Common myeloid progenitor, CD34-positive (primary cell): Measurements from ENCODE around the gene MRPL1.

Experiments
- CTCF ChIA-PET: fragments of 350-600 bp; sonication (Branson Sonifier 250); formaldehyde crosslinking; loops from one replicate; lab custom pipeline; 2021; ENCODE audit warnings: antibody characterized with exemption; lab: Charles Lee
- POLR2A ChIA-PET: fragments of 350-600 bp; sonication (Branson Sonifier 250); formaldehyde crosslinking; loops from one replicate; lab custom pipeline; 2021; ENCODE audit warnings: antibody characterized with exemption; lab: Charles Lee
- DNase-seq, 3 donors: peaks; one replicate each; pipeline versions ENCODE4 v3.0.0 to v3.0.0-alpha.2; 2013
- H3K27ac ChIP-seq, 2 experiments: 1 replicate in 1 of 2; 2 replicates in 1 of 2; pipeline ENCODE4 v1.7.0; 2013; ENCODE audit warnings: inconsistent platforms in 2 of 2, low read length in 2 of 2, mild to moderate bottlenecking in 2 of 2, low read depth in 1 of 2, moderate library complexity in 1 of 2; ENCODE audit not compliant: severe bottlenecking in 2 of 2, insufficient read depth in 1 of 2, poor library complexity in 1 of 2
- H3K27me3 ChIP-seq, 5 experiments: replicated peaks in 2 of 5; 1 replicate in 3 of 5; 2 replicates in 2 of 5; pipeline versions ENCODE4 v1.6.1 to v1.7.0; 2013; ENCODE audit warnings: low read length in 4 of 5, mild to moderate bottlenecking in 2 of 5, moderate library complexity in 2 of 5, inconsistent platforms in 1 of 5; ENCODE audit not compliant: insufficient read depth in 5 of 5, control insufficient read depth in 4 of 5
- H3K36me3 ChIP-seq, 4 experiments: 1 replicate in 2 of 4; 2 replicates in 2 of 4; pipeline versions ENCODE4 v1.6.1 to v1.7.0; 2013; ENCODE audit warnings: low read length in 3 of 4, control low read depth in 1 of 4, mild to moderate bottlenecking in 1 of 4; ENCODE audit not compliant: control insufficient read depth in 4 of 4, insufficient read depth in 4 of 4
- H3K4me1 ChIP-seq, 4 experiments: 1 replicate in 3 of 4; 2 replicates in 1 of 4; pipeline versions ENCODE4 v1.6.1 to v1.7.1; 2013; ENCODE audit warnings: low read length in 3 of 4, mild to moderate bottlenecking in 3 of 4, control low read depth in 1 of 4, inconsistent platforms in 1 of 4, moderate library complexity in 1 of 4; ENCODE audit not compliant: control insufficient read depth in 4 of 4, insufficient read depth in 4 of 4; ENCODE audit errors: control extremely low read depth in 1 of 4
- H3K4me3 ChIP-seq, 7 experiments: 1 replicate in 4 of 7; 2 replicates in 3 of 7; pipeline versions ENCODE4 v1.5.1 to v1.7.0; 2013; ENCODE audit warnings: mild to moderate bottlenecking in 7 of 7, low read length in 6 of 7, moderate library complexity in 6 of 7, inconsistent platforms in 2 of 7, low read depth in 2 of 7, control low read depth in 1 of 7; ENCODE audit not compliant: insufficient read depth in 4 of 7, control insufficient read depth in 1 of 7; ENCODE audit errors: extremely low read depth in 1 of 7
- H3K9me3 ChIP-seq, 5 experiments: 1 replicate in 4 of 5; 2 replicates in 1 of 5; pipeline versions ENCODE4 v1.6.1 to v1.7.1; 2013; ENCODE audit warnings: low read length in 4 of 5, mild to moderate bottlenecking in 2 of 5, inconsistent platforms in 1 of 5, low read depth in 1 of 5, moderate library complexity in 1 of 5; ENCODE audit not compliant: control insufficient read depth in 4 of 5, insufficient read depth in 2 of 5; ENCODE audit errors: control extremely low read depth in 1 of 5
- WGBS: methylation state at CpG from one replicate; pipeline ENCODE4 v1.1.5; 2013; ENCODE audit not compliant: insufficient coverage; 5-methylcytosine and 5-hydroxymethylcytosine counted together

The MRPL1 gene

GRCh38 chr4:77905651-77906263, 43.1 kb downstream of the MRPL1 start:
- H3K36me3 ChIP-seq, result peaks cover 10 to 36% (median 16%) of the 10 kb centered on the region in 4 experiments
- H3K9me3 ChIP-seq, result no peaks in the 10 kb centered on the region
- H3K27ac ChIP-seq, result no peak overlapping the region
- ChIA-PET POLR2A (no interaction called here), CTCF (no interaction called here)
- DNase-seq, result no peak
- H3K27me3 ChIP-seq, result no peaks in the 10 kb centered on the region
- H3K4me3 ChIP-seq, result no peak overlapping the region
- H3K4me1 ChIP-seq, result no peaks in the 10 kb centered on the region

- Histone ChIP-seq H3K9me3 (peaks cover 0 to 9% (median 0%) of the 10 kb centered on the region in 5 experiments), H3K27me3 (no peaks in the 10 kb centered on the region), H3K36me3 (peaks cover 11 to 43% (median 26%) of the 10 kb centered on the region in 4 experiments), H3K4me1 (no peaks in the 10 kb centered on the region), H3K27ac (no peak overlapping the region), H3K4me3 (no peak overlapping the region)
- CTCF ChIA-PET, result interaction anchor here (1.9 kb wide), 1 partner anchor 11 kb away, joined by 7 read pairs; no protein-coding TSS in a partner anchor
- DNase-seq, result no peak
- POLR2A ChIA-PET, result no interaction called here
Measured at GRCh38 chr4:77910676-77911075, 48.0 kb downstream of the MRPL1 start.

- no peaks in the 10 kb centered on the region for H3K4me1 ChIP-seq
- WGBS, result no CpG with 5 or more reads among the region's 1 CpG
- DNase-seq, result no peak
- CTCF ChIA-PET, result interaction anchor here (1.0 to 1.9 kb wide), 2 partner anchors 11 to 23 kb away, joined by 4 to 7 read pairs; no protein-coding TSS in a partner anchor
- no peak overlapping the region for H3K27ac ChIP-seq
- POLR2A ChIA-PET, result no interaction called here
- peaks cover 11 to 39% (median 26%) of the 10 kb centered on the region in 4 experiments for H3K36me3 ChIP-seq
- H3K9me3 ChIP-seq, result peaks cover 0 to 9% (median 0%) of the 10 kb centered on the region in 5 experiments
- no peaks in the 10 kb centered on the region for H3K27me3 ChIP-seq
- H3K4me3 ChIP-seq, result no peak overlapping the region
Measured at GRCh38 chr4:77911091-77911490, 48.5 kb downstream of the MRPL1 start.

GRCh38 chr4:77911842-77912450, 49.3 kb downstream of the MRPL1 start:
- Histone ChIP-seq H3K27me3 (no peaks in the 10 kb centered on the region), H3K36me3 (peaks cover 11 to 38% (median 25%) of the 10 kb centered on the region in 4 experiments), H3K9me3 (peaks cover 0 to 9% (median 0%) of the 10 kb centered on the region in 5 experiments), H3K4me3 (no peak overlapping the region), H3K4me1 (no peaks in the 10 kb centered on the region), H3K27ac (no peak overlapping the region)
- no peak for DNase-seq
- 67% methylated on average over 1 of the region's 3 CpGs for WGBS
- POLR2A ChIA-PET, result no interaction called here
- CTCF ChIA-PET, result interaction anchor here (0.6 to 1.0 kb wide), 2 partner anchors 13 to 24 kb away, joined by 3 to 4 read pairs; no protein-coding TSS in a partner anchor

- no peak overlapping the region for H3K4me3 ChIP-seq
- no peak overlapping the region for H3K27ac ChIP-seq
- WGBS, result 94% methylated on average over 2 of the region's 3 CpGs
- CTCF ChIA-PET, result no interaction called here
- no peaks in the 10 kb centered on the region for H3K27me3 ChIP-seq
- H3K4me1 ChIP-seq, result no peaks in the 10 kb centered on the region
- peaks cover 0 to 9% (median 0%) of the 10 kb centered on the region in 5 experiments for H3K9me3 ChIP-seq
- DNase-seq, result no peak
- H3K36me3 ChIP-seq, result peaks cover 11 to 36% (median 24%) of the 10 kb centered on the region in 4 experiments
- POLR2A ChIA-PET, result no interaction called here
Measured at GRCh38 chr4:77913348-77913747, 50.7 kb downstream of the MRPL1 start.

GRCh38 chr4:77917075-77917474, 54.4 kb downstream of the MRPL1 start:
- WGBS, result no CpG with 5 or more reads among the region's 2 CpGs
- Histone ChIP-seq H3K9me3 (peaks cover 0 to under 1% (median 0%) of the 10 kb centered on the region in 5 experiments), H3K4me3 (no peak overlapping the region), H3K36me3 (peaks cover 0 to 9% (median 5%) of the 10 kb centered on the region in 4 experiments), H3K4me1 (peaks cover 0 to 24% (median 12%) of the 10 kb centered on the region in 4 experiments), H3K27me3 (no peaks in the 10 kb centered on the region), H3K27ac (no peak overlapping the region)
- ChIA-PET POLR2A (no interaction called here), CTCF (interaction anchor here (0.7 kb wide), 1 partner anchor 27 kb away, joined by 3 read pairs; no protein-coding TSS in a partner anchor)
- no peak for DNase-seq

GRCh38 chr4:77917601-77918000, 55.0 kb downstream of the MRPL1 start:
- H3K4me3 ChIP-seq, result no peak overlapping the region
- no peak for DNase-seq
- no peak overlapping the region for H3K27ac ChIP-seq
- ChIA-PET POLR2A (no interaction called here), CTCF (interaction anchor here (0.7 kb wide), 1 partner anchor 27 kb away, joined by 3 read pairs; no protein-coding TSS in a partner anchor)
- no peaks in the 10 kb centered on the region for H3K9me3 ChIP-seq
- H3K4me1 ChIP-seq, result peaks cover 0 to 28% (median 12%) of the 10 kb centered on the region in 4 experiments
- peaks cover 0 to 8% (median 5%) of the 10 kb centered on the region in 4 experiments for H3K36me3 ChIP-seq
- no CpG with 5 or more reads among the region's 5 CpGs for whole genome bisulfite sequencing
- H3K27me3 ChIP-seq, result no peaks in the 10 kb centered on the region
